IMR-90 (cell line): ENCODE data around the gene CHST3. TPM values are rescaled to one million over a fixed set of nuclear protein-coding genes. Genes with fewer than 3 reads are reported as not detected.

ENCODE experiments used
- ATAC-seq: fragments of 200-7000 bp; cut with Tn5 transposase; 2 replicates; pipeline ENCODE4 v1.9.1; 2020; ENCODE audit warnings: low read depth, mild to moderate bottlenecking, moderate library complexity
- BruUV-seq: library from RNA; stranded (reverse); fragments of 400-500 nt; replicated peaks from 2 replicates; lab custom pipeline; 2021; lab: Mats Ljungman, UMichigan
- CTCF ChIA-PET: fragments of 300-600 bp; formaldehyde crosslinking; extraction: SDS; loops from one replicate; lab custom pipeline; 2021; ENCODE audit warnings: antibody characterized with exemption; lab: Yijun Ruan, JAX
- POLR2A ChIA-PET: fragments of 300-600 bp; sonication (Branson Sonifier 250); formaldehyde crosslinking; loops from one replicate; lab custom pipeline; 2022; ENCODE audit warnings: antibody characterized with exemption; ENCODE audit not compliant: unreplicated experiment; lab: Charles Lee
- DNase-seq: peaks from one replicate; pipeline ENCODE4 v3.0.0; 2013
- H2AFZ ChIP-seq: replicated peaks from 2 replicates; pipeline ENCODE3; 2013; ENCODE audit warnings: low read length, mild to moderate bottlenecking; ENCODE audit not compliant: poor library complexity
- H2AK5ac ChIP-seq: 2 replicates; pipeline ENCODE4 v1.6.1; 2013; ENCODE audit warnings: low read depth, low read length, inconsistent platforms
- H2AK9ac ChIP-seq: replicated peaks from 2 replicates; pipeline ENCODE3; 2013; ENCODE audit warnings: mild to moderate bottlenecking, low read depth, low read length, moderate library complexity; ENCODE audit not compliant: poor library complexity
- H2BK120ac ChIP-seq: 2 replicates; pipeline ENCODE4 v1.6.1; 2013; ENCODE audit warnings: low read depth, low read length, inconsistent platforms
- H2BK15ac ChIP-seq: 3 replicates; pipeline ENCODE4 v1.6.1; 2013; ENCODE audit warnings: low read depth, low read length, inconsistent platforms
- H2BK20ac ChIP-seq: 2 replicates; pipeline ENCODE4 v1.6.1; 2013; ENCODE audit warnings: low read depth, mild to moderate bottlenecking, inconsistent platforms, low read length, moderate library complexity
- H2BK5ac ChIP-seq: 2 replicates; pipeline ENCODE4 v1.6.1; 2013; ENCODE audit warnings: mild to moderate bottlenecking, low read depth, low read length, inconsistent platforms; ENCODE audit not compliant: poor library complexity, severe bottlenecking
- H3K14ac ChIP-seq: replicated peaks from 2 replicates; pipeline ENCODE4 v1.6.1; 2013; ENCODE audit warnings: low read depth, low read length, inconsistent platforms
- H3K18ac ChIP-seq: 2 replicates; pipeline ENCODE4 v1.6.1; 2013; ENCODE audit warnings: low read depth, low read length, control low read depth
- H3K23ac ChIP-seq: 2 replicates; pipeline ENCODE4 v1.6.1; 2013; ENCODE audit warnings: low read depth, low read length, inconsistent platforms
- H3K27ac ChIP-seq: 2 replicates; pipeline ENCODE4 v1.5.1; 2013; ENCODE audit warnings: mild to moderate bottlenecking, control low read depth, low read length; ENCODE audit not compliant: insufficient read depth
- H3K27me3 ChIP-seq: 2 replicates; pipeline ENCODE4 v1.6.1; 2013; ENCODE audit warnings: low read length; ENCODE audit not compliant: control insufficient read depth, insufficient read depth
- H3K36me3 ChIP-seq: 2 replicates; pipeline ENCODE4 v1.6.1; 2013; ENCODE audit warnings: low read length, mixed read lengths; ENCODE audit not compliant: control insufficient read depth, insufficient read depth
- H3K4ac ChIP-seq: 2 replicates; pipeline ENCODE4 v1.6.1; 2013; ENCODE audit warnings: low read depth, low read length, inconsistent platforms
- H3K4me1 ChIP-seq: 2 replicates; pipeline ENCODE4 v1.6.1; 2013; ENCODE audit warnings: low read length, mixed read lengths; ENCODE audit not compliant: control insufficient read depth, insufficient read depth
- H3K4me2 ChIP-seq: 2 replicates; pipeline ENCODE4 v1.6.1; 2013; ENCODE audit warnings: low read depth, mild to moderate bottlenecking, control low read depth, low read length, moderate library complexity
- H3K4me3 ChIP-seq: 2 replicates; pipeline ENCODE4 v1.5.1; 2013; ENCODE audit warnings: low read depth, mild to moderate bottlenecking, control low read depth, low read length, moderate library complexity; ENCODE audit not compliant: insufficient read depth
- H3K56ac ChIP-seq: 2 replicates; pipeline ENCODE4 v1.6.1; 2013; ENCODE audit warnings: low read length, inconsistent platforms; ENCODE audit not compliant: insufficient read depth; ENCODE audit errors: extremely low read depth
- H3K79me1 ChIP-seq, 2 experiments: 2 replicates each; pipeline ENCODE4 v1.6.1; 2013; ENCODE audit warnings: low read length in 2 of 2, inconsistent platforms in 1 of 2, low read depth in 1 of 2
- H3K9ac ChIP-seq: 2 replicates; pipeline ENCODE4 v1.6.1; 2013; ENCODE audit warnings: low read depth, low read length, control low read depth
- H3K9me1 ChIP-seq: 2 replicates; pipeline ENCODE4 v1.6.1; 2013; ENCODE audit warnings: low read length, inconsistent platforms; ENCODE audit not compliant: insufficient read depth
- H3K9me3 ChIP-seq: 2 replicates; pipeline ENCODE4 v1.6.1; 2013; ENCODE audit warnings: low read length; ENCODE audit not compliant: control insufficient read depth, insufficient read depth
- H4K20me1 ChIP-seq: 2 replicates; pipeline ENCODE4 v1.6.1; 2013; ENCODE audit warnings: low read length, inconsistent platforms; ENCODE audit not compliant: insufficient read depth
- H4K5ac ChIP-seq: 2 replicates; pipeline ENCODE4 v1.6.1; 2013; ENCODE audit warnings: mild to moderate bottlenecking, low read depth, low read length, control low read depth
- H4K8ac ChIP-seq, 2 experiments: 2 replicates each; pipeline ENCODE4 v1.6.1; 2013; ENCODE audit warnings: low read depth in 2 of 2, low read length in 2 of 2, control low read depth in 1 of 2, inconsistent platforms in 1 of 2
- H4K91ac ChIP-seq: 2 replicates; pipeline ENCODE4 v1.6.1; 2013; ENCODE audit warnings: low read depth, low read length, inconsistent platforms; ENCODE audit not compliant: insufficient read depth
- CEBPB ChIP-seq: IDR thresholded peaks from 2 replicates; pipeline ENCODE4 v1.6.1; 2012; ENCODE audit warnings: low read depth, low read length, improper control_type of control experiment
- WGBS, 2 experiments: methylation state at CpG; one replicate each; pipeline versions ENCODE4 v1.1.5 to v1.1.7; 2013; ENCODE audit warnings: missing lambda C conversion rate in 2 of 2; ENCODE audit not compliant: insufficient read length in 1 of 2; ENCODE audit errors: extremely low coverage in 2 of 2; 5-methylcytosine and 5-hydroxymethylcytosine counted together
- dilution Hi-C: fragments of 300-500 bp; cut with HindIII; formaldehyde crosslinking; loops from one replicate; pipeline ENCODE4 v1.14.3; 2018; ENCODE audit warnings: low sequenced_read_pairs; ENCODE audit not compliant: unreplicated experiment
- in situ Hi-C: fragments of 300-500 bp; cut with MboI; formaldehyde crosslinking; loops from 3 replicates; pipeline ENCODE4 v1.14.3; 2019; ENCODE audit warnings: low sequenced_read_pairs, inconsistent platforms, mixed read lengths
- intact Hi-C: fragments of 100-400 bp; cut with micrococcal nuclease; formaldehyde crosslinking; loops from 2 replicates; pipeline ENCODE4 v1.10.0; 2022
- polyA plus RNA-seq, 3 experiments: library from polyadenylated mRNA; depleted of rRNA; stranded (reverse); fragments of >200 nt; gene quantifications; 2 replicates each; pipeline ENCODE4 v1.2.3, GENCODE V29; 2012; ENCODE audit warnings: low replicate concordance in 1 of 3
- total RNA-seq: library from RNA; depleted of rRNA; stranded (reverse); fragments of >200 nt; gene quantifications from 2 replicates; pipeline ENCODE4 v1.2.3, GENCODE V29; 2012

CHST3 gene
- total and polyA plus RNA-seq, 2 of the 4 experiments (the other 2 are of a cell fraction), result 8.6 to 9.0 TPM

DNA sequence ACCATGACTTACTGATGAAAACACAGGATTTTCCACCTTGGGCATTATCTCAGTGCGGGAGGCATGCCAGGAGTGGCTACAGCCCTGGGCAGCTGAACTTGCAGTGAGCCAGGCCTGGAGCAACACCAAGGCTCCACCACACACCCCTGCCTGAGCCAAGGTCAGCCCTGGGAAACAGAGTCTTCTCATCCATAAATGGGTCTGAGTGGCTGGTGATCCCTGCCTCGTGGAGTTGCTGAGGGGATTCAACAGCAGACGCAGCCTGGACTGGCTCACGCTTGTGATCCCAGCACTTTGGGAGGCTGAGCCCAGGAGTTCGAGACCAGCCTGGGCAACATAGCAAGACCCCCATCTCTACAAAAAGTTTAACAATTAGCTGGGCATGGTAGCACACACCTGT lies 91.9 kb downstream of the CHST3 start:
- dilution Hi-C loops (no loop called here), intact Hi-C loops (no loop called here), in situ Hi-C loops (loop anchor here (10.0 kb wide), 1 partner anchor 279 kb away; no protein-coding TSS in a partner anchor)
- no peak for TF ChIP-seq CEBPB
- Histone ChIP-seq H3K9ac (no peak overlapping the region), H3K27me3 (peaks cover 61% of the 10 kb centered on the region), H2BK20ac (no peak overlapping the region), H4K5ac (no peak overlapping the region), H3K4me2 (no peak overlapping the region), H3K23ac (no peak overlapping the region), H2AK9ac (peak overlapping the region; percentile 37), H3K4me1 (no peaks in the 10 kb centered on the region), H3K4ac (no peak overlapping the region), H4K8ac (no peak overlapping the region), H3K9me1 (no peaks in the 10 kb centered on the region), H2AK5ac (no peak overlapping the region), H3K14ac (no peak overlapping the region), H2BK5ac (no peak overlapping the region), H2AFZ (no peak overlapping the region), H3K36me3 (no peaks in the 10 kb centered on the region), H3K27ac (no peak overlapping the region), H3K18ac (no peak overlapping the region), H3K79me1 (no peaks in the 10 kb centered on the region), H3K56ac (no peak overlapping the region), H2BK15ac (no peak overlapping the region), H4K91ac (no peak overlapping the region), H3K4me3 (no peak overlapping the region), H4K20me1 (no peaks in the 10 kb centered on the region), H2BK120ac (no peak overlapping the region), H3K9me3 (no peaks in the 10 kb centered on the region)
- BruUV-seq, result no TSS peak
- DNase-seq (no peak), ATAC-seq (no peak)
- ChIA-PET CTCF (no interaction called here), POLR2A (no interaction called here)
- 33% methylated on average over 1 of the region's 5 CpGs; no CpG with 5 or more reads in 1 of the 2 experiments for WGBS, 2 experiments
